ENCODE data around the gene AURKAIP1. TPM values are rescaled to one million over a fixed set of nuclear protein-coding genes. Genes with fewer than 3 reads are reported as not detected.

AURKAIP1 gene
- total and polyA plus RNA-seq, 2 of the 13 experiments (the other 11 are each of a cell fraction or from before 2014, with no cell fraction given), result 69.5 to 175 TPM

DNA sequence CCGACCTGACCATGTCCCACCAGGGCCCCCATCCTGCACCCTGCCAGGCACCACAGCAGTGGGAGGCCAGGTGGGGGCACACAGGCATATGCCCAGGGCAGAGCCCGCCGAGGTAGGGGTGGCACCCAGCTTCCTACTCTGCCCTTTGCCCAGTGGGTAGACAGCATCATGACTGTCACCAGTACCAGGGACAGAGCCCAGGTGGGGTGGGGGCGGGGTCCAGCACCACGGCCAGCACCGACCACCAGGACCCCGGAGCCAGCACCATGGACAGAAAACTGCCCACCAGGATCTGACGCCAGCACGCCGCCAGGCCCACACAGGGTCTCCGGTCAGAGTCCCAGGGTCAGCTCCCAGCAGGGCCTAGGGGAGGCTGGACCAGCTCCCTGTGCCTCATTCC, 40.2 kb downstream of the AURKAIP1 start (continued):
- TF ChIP-seq ZNF10 (CRISPR knock-in tag; IDR thresholded peaks at IDR 0.05; ENCODE audit: borderline replicate concordance, low read depth) (no peak), ZNF431 (CRISPR knock-in tag; IDR thresholded peaks at IDR 0.05; ENCODE audit: borderline replicate concordance, low read depth) (peak; percentile 69; the same call in 1 of the 2 replicates), PHF21A (CRISPR knock-in tag; IDR thresholded peaks at IDR 0.05) (no peak), KDM3A (CRISPR knock-in tag; IDR thresholded peaks at IDR 0.05; ENCODE audit: low read depth) (no peak), ZNF660 (CRISPR knock-in tag; IDR thresholded peaks at IDR 0.05; ENCODE audit: borderline replicate concordance, low read depth) (no peak), ZUFSP (CRISPR knock-in tag; IDR thresholded peaks at IDR 0.05; ENCODE audit: borderline replicate concordance) (no peak), ZFP36 (IDR thresholded peaks at IDR 0.05; ENCODE audit: borderline replicate concordance, low read depth, low read length, partially characterized antibody) (no peak), NPAS2 (CRISPR knock-in tag; IDR thresholded peaks at IDR 0.05; ENCODE audit: borderline replicate concordance) (no peak), ZNF572 (CRISPR knock-in tag; IDR thresholded peaks at IDR 0.05) (no peak), TEAD3 (CRISPR knock-in tag; optimal IDR thresholded peaks at IDR 0.05; ENCODE audit: borderline replicate concordance) (no peak), MATR3 (CRISPR knock-in tag; IDR thresholded peaks at IDR 0.05) (no peak), ZBTB7A (CRISPR knock-in tag; IDR thresholded peaks at IDR 0.05) (peak; percentile 36; the same call in 1 of the 2 replicates), ZNF180 (CRISPR knock-in tag; IDR thresholded peaks at IDR 0.05; ENCODE audit: borderline replicate concordance, low read depth) (no peak), CENPX (CRISPR knock-in tag; IDR thresholded peaks at IDR 0.05) (no peak), ZNF713 (CRISPR knock-in tag; IDR thresholded peaks at IDR 0.05) (no peak)
- TF ChIP-seq, protein P1, sequence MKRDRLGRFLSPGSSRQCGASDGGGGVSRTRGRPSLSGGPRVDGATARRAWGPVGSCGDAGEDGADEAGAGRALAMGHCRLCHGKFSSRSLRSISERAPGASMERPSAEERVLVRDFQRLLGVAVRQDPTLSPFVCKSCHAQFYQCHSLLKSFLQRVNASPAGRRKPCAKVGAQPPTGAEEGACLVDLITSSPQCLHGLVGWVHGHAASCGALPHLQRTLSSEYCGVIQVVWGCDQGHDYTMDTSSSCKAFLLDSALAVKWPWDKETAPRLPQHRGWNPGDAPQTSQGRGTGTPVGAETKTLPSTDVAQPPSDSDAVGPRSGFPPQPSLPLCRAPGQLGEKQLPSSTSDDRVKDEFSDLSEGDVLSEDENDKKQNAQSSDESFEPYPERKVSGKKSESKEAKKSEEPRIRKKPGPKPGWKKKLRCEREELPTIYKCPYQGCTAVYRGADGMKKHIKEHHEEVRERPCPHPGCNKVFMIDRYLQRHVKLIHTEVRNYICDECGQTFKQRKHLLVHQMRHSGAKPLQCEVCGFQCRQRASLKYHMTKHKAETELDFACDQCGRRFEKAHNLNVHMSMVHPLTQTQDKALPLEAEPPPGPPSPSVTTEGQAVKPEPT (CRISPR knock-in tag; IDR thresholded peaks at IDR 0.05; ENCODE audit: low read depth), result no peak
- TF ChIP-seq, protein P2, sequence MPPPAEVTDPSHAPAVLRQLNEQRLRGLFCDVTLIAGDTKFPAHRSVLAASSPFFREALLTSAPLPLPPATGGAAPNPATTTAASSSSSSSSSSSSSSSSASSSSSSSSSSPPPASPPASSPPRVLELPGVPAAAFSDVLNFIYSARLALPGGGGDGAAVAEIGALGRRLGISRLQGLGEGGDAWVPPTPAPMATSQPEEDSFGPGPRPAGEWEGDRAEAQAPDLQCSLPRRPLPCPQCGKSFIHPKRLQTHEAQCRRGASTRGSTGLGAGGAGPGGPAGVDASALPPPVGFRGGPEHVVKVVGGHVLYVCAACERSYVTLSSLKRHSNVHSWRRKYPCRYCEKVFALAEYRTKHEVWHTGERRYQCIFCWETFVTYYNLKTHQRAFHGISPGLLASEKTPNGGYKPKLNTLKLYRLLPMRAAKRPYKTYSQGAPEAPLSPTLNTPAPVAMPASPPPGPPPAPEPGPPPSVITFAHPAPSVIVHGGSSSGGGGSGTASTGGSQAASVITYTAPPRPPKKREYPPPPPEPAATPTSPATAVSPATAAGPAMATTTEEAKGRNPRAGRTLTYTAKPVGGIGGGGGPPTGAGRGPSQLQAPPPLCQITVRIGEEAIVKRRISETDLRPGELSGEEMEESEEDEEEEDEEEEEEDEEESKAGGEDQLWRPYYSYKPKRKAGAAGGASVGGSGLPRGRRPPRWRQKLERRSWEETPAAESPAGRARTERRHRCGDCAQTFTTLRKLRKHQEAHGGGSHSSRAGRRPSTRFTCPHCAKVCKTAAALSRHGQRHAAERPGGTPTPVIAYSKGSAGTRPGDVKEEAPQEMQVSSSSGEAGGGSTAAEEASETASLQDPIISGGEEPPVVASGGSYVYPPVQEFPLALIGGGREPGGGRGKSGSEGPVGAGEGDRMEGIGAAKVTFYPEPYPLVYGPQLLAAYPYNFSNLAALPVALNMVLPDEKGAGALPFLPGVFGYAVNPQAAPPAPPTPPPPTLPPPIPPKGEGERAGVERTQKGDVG (CRISPR knock-in tag; IDR thresholded peaks at IDR 0.05; ENCODE audit: borderline replicate concordance), result no peak
- TF ChIP-seq, protein P3, sequence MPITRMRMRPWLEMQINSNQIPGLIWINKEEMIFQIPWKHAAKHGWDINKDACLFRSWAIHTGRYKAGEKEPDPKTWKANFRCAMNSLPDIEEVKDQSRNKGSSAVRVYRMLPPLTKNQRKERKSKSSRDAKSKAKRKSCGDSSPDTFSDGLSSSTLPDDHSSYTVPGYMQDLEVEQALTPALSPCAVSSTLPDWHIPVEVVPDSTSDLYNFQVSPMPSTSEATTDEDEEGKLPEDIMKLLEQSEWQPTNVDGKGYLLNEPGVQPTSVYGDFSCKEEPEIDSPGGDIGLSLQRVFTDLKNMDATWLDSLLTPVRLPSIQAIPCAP (CRISPR knock-in tag; IDR thresholded peaks at IDR 0.05; ENCODE audit: low read depth), result no peak
- TF ChIP-seq, protein P4, sequence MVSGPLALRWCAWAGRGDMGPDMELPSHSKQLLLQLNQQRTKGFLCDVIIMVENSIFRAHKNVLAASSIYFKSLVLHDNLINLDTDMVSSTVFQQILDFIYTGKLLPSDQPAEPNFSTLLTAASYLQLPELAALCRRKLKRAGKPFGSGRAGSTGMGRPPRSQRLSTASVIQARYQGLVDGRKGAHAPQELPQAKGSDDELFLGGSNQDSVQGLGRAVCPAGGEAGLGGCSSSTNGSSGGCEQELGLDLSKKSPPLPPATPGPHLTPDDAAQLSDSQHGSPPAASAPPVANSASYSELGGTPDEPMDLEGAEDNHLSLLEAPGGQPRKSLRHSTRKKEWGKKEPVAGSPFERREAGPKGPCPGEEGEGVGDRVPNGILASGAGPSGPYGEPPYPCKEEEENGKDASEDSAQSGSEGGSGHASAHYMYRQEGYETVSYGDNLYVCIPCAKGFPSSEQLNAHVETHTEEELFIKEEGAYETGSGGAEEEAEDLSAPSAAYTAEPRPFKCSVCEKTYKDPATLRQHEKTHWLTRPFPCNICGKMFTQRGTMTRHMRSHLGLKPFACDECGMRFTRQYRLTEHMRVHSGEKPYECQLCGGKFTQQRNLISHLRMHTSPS (CRISPR knock-in tag; IDR thresholded peaks at IDR 0.05; ENCODE audit: low read depth), result 0 out of 2 replicates have a peak, but pooled peaks have one; percentile 46
